Measurements from ENCODE around the gene SMLR1. TPM values are rescaled to one million over a fixed set of nuclear protein-coding genes. Genes with fewer than 3 reads are reported as not detected.

SMLR1 gene
- total RNA-seq, 2 experiments from 2014 or later = not detected

DNA sequence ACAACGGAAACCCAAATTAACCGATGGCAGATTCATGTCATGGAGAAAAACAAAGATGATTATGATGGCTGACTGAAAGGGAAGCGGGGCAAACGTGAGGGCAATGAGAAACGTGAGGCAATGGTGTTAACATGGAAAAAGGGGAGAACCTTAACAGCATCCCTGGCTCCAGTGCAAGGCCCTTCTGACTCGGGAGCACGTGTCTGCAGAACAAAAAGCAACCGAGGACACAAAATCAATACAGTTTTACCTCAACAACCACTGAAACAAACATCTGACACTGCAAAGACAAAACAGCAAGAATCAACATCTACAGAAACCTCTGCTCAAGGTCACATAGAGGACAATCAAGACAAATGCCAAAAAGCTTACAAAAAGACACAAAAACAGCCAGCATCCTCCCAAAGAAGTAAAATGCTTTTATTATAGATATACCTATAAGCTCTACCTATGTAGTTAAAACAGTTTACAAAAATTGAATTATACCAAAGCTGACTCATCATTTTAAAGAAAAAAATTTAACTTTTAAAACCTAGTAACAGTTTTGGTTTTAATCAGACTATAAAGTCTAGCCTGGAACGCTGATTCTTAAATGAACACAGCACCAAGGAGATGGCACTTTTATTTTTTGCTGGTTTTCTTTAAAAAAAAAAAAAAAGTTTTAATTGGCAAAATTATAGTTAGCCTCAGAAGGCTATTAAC, 43.1 kb downstream of the SMLR1 start:
- no peak for DNase-seq
- POLR2A ChIA-PET = no interaction called here
- CTCF ChIA-PET = interaction anchor here (0.7 to 3.0 kb wide), 7 partner anchors 8 to 726 kb away, joined by 3 to 17 read pairs (median 4); no protein-coding TSS in a partner anchor
- peaks cover 3% of the 10 kb centered on the region for H3K36me3 Mint-ChIP-seq (ENCODE audit: low read depth)
- H3K4me1 Mint-ChIP-seq = peaks cover 11% of the 10 kb centered on the region
- no peak overlapping the region for H3K27ac Mint-ChIP-seq
- H3K9me3 Mint-ChIP-seq = no peaks in the 10 kb centered on the region
- no peak overlapping the region for H3K4me3 Mint-ChIP-seq
- no peaks in the 10 kb centered on the region for H3K27me3 Mint-ChIP-seq

DNA sequence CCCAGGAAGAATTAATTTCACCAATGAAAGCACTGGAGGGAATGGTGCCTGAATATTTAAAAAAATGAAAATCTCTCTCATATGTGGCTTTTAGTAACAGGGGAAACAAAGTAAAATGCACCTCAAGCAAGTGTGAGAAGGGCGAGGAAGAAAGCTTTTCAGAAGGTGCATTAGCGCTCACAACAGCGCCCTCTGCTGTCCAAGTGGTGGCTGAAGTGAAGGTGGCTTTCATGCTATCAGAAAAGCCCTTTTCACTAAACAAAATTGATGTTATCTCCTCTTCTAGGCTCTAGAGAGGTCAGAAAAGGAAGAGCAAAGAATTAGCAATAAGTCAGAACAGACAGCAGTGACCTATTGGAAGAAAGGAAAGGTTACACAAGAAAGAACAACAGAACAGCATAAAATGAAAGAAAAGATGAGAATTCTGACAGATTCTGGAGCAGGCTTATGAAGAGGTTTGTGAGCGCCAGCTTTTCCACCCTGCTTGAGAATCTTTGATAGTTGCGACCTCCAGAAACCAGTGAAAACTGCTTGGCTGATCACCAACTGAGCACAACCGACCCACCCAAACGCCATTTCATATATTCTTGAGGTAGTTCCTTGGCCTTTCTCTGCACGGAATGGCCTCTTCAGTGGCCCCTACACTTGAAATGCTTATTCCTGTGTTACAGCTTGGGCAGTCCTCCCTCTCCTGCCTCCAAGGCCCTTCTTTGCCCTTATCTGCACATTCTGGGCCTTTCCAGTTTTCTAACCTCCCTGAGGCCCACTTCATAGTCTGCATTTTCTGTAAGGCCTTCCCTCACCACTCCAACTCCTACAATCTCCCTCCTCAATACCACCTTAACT, 45.3 kb downstream of the SMLR1 start:
- CTCF ChIA-PET = interaction anchor here (0.5 to 3.0 kb wide), 11 partner anchors 10 to 597 kb away, joined by 3 to 17 read pairs (median 4); no protein-coding TSS in a partner anchor
- peaks cover 3% of the 10 kb centered on the region for H3K36me3 Mint-ChIP-seq (ENCODE audit: low read depth)
- no peak overlapping the region for H3K4me3 Mint-ChIP-seq
- no peaks in the 10 kb centered on the region for H3K27me3 Mint-ChIP-seq
- H3K4me1 Mint-ChIP-seq = peaks cover 11% of the 10 kb centered on the region
- DNase-seq = peak; percentile 76
- H3K9me3 Mint-ChIP-seq = no peaks in the 10 kb centered on the region
- POLR2A ChIA-PET = no interaction called here
- no peak overlapping the region for H3K27ac Mint-ChIP-seq

DNA sequence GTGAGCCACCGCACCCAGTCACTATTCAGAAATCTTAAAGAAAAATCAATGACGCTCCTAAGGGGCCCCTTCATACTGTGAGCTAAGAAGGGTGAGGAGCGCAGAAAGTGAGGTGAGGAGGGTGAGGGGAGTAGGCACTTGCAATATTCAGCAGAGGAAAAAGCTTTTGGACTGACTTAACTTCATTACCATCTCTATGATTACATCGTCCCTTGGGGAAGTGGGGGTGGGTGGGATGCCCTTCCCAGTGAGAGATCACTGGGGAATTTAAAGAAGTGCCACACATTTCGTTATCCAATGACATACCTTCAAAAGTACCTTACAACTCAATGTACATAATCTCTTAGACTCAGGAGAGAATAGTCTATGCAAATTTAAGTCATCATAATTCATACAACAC, 46.5 kb downstream of the SMLR1 start:
- H3K27ac Mint-ChIP-seq = no peak overlapping the region
- H3K4me3 Mint-ChIP-seq = no peak overlapping the region
- ChIA-PET POLR2A (no interaction called here), CTCF (interaction anchor here (0.6 to 1.6 kb wide), 7 partner anchors 10 to 629 kb away, joined by 3 to 5 read pairs (median 3); no protein-coding TSS in a partner anchor)
- H3K27me3 Mint-ChIP-seq = no peaks in the 10 kb centered on the region
- peaks cover 11% of the 10 kb centered on the region for H3K4me1 Mint-ChIP-seq
- DNase-seq = no peak
- no peaks in the 10 kb centered on the region for H3K9me3 Mint-ChIP-seq
- peaks cover 3% of the 10 kb centered on the region for H3K36me3 Mint-ChIP-seq (ENCODE audit: low read depth)

DNA sequence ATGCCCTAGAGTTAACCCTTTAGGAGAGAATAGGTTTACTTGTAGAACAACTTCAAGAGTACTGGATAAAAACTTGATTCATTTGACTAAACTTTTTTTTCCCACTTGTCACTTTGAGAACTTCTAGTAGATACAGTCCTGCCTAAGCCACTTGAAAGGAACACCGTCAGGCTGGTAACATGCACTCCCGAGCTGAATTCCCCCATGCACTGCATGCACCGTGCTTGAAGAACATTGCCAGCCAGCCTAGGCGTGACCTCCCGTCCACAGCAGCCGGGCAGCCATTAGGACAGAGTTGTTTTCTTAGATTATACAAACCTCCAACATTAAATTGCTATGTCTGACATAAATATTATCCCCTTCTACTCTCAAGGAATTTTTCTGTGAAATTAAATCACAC, 52.6 kb downstream of the SMLR1 start:
- ChIA-PET POLR2A (no interaction called here), CTCF (interaction anchor here (0.5 kb wide), 1 partner anchor 745 kb away, joined by 3 read pairs; no protein-coding TSS in a partner anchor)
- no peaks in the 10 kb centered on the region for H3K4me1 Mint-ChIP-seq
- H3K36me3 Mint-ChIP-seq (ENCODE audit: low read depth) = no peaks in the 10 kb centered on the region
- H3K4me3 Mint-ChIP-seq = no peak overlapping the region
- no peaks in the 10 kb centered on the region for H3K9me3 Mint-ChIP-seq
- H3K27ac Mint-ChIP-seq = no peak overlapping the region
- no peaks in the 10 kb centered on the region for H3K27me3 Mint-ChIP-seq
- DNase-seq = no peak

DNA sequence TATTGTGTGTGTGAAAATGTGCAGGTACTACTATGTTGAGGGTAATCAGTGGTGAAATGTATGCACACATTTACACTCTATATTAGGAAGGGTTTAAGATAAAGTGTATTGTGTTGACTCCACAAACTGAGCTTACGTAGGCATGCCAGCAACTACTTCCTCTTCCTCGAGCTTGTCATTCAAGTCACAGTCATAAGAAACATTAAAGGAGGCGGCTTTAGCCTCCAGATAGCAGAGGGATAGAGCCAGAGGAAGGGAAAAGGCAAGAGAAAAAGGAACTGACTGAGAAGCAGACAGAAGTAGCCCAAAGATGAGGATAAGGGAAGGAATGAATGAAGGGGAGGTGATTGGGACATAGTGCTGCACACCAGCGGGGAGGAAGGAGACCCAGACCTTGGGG, 55.2 kb downstream of the SMLR1 start:
- no peak overlapping the region for H3K4me3 Mint-ChIP-seq
- POLR2A ChIA-PET = no interaction called here
- no peak for DNase-seq
- no peaks in the 10 kb centered on the region for H3K9me3 Mint-ChIP-seq
- H3K27me3 Mint-ChIP-seq = no peaks in the 10 kb centered on the region
- no peak overlapping the region for H3K27ac Mint-ChIP-seq
- CTCF ChIA-PET = no interaction called here
- H3K36me3 Mint-ChIP-seq (ENCODE audit: low read depth) = no peaks in the 10 kb centered on the region
- H3K4me1 Mint-ChIP-seq = no peaks in the 10 kb centered on the region

DNA sequence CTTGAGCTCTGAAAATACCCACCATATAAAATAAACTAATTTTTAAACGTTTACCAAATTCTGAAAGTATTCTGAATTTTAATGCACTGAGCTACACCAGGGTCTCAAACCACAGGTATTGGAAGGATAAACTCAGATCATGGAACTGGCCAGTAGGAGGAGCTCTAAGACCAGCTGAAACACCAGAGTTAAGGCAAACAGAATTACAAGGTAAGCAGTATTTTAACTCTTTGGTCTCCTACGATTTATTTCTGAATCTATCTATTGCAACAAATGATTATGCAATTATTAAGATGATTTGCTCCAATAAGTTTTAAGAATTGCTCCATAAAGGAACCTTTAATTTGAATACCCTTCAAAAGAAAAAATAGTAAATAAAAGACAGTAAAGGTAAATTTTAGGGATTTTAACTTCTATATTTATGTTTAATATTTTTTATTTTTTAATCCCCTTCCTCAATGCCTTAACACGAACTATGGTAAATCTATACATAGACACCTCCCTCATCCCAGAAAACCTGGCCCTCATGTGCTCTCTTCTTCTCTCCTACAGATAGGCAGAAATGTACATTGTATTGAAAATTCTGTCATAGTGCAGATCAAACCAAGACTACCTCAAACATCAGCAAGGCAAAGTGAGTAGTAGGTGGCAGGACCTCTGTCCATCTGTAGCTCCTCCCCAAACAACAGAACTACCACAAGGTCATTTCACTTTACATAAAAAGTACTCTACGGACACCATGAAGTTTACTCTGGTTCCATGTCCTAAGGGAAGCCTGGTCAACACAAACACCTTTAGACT, 58.4 kb downstream of the SMLR1 start:
- Mint-ChIP-seq H3K4me1 (no peaks in the 10 kb centered on the region), H3K36me3 (ENCODE audit: low read depth) (no peaks in the 10 kb centered on the region), H3K27me3 (no peaks in the 10 kb centered on the region), H3K27ac (no peak overlapping the region), H3K4me3 (no peak overlapping the region), H3K9me3 (no peaks in the 10 kb centered on the region)
- peak; percentile 72 for DNase-seq
- ChIA-PET POLR2A (interaction anchor here (0.8 kb wide), 1 partner anchor 648 kb away, joined by 3 read pairs; no protein-coding TSS in a partner anchor), CTCF (interaction anchor here (0.7 to 3.5 kb wide), 22 partner anchors 8 to 751 kb away, joined by 3 to 36 read pairs (median 4); partner anchors contain the start of genes ENPP3 and MED23)

Other genes with a start within 250 kb of the SMLR1 start
- gene EPB41L2, start 235.8 kb downstream of the SMLR1 start, total RNA-seq = 10 to 100 TPM; 24.8 to 25.6 TPM